ENCODE data around the gene HMGCS2.
A peak's percentile ranks its signal among the peaks of the same experiment; 100 is the strongest.

HMGCS2 gene

GRCh38 chr1:119736649-119737039, 32.1 kb downstream of the HMGCS2 start:
- no peak for DNase-seq (ENCODE audit: low read depth)
- no peak overlapping the region for H3K4me3 ChIP-seq (ENCODE audit: low read depth, low read length)

GRCh38 chr1:119735217-119735616, 33.5 kb downstream of the HMGCS2 start:
- H3K4me3 ChIP-seq (ENCODE audit: low read depth, low read length) = no peak overlapping the region
- DNase-seq (ENCODE audit: low read depth) = no peak

- no peak for DNase-seq (ENCODE audit: low read depth)
- no peak overlapping the region for H3K4me3 ChIP-seq (ENCODE audit: low read depth, low read length)
Observed at GRCh38 chr1:119733754-119734153, 35.0 kb downstream of the HMGCS2 start.

GRCh38 chr1:119732465-119733168, 36.1 kb downstream of the HMGCS2 start:
- H3K4me3 ChIP-seq (ENCODE audit: low read depth, low read length) = no peak overlapping the region
- no peak for DNase-seq (ENCODE audit: low read depth)

GRCh38 chr1:119731741-119732430, 36.8 kb downstream of the HMGCS2 start:
- no peak overlapping the region for H3K4me3 ChIP-seq (ENCODE audit: low read depth, low read length)
- DNase-seq (ENCODE audit: low read depth) = no peak

GRCh38 chr1:119731060-119731459, 37.6 kb downstream of the HMGCS2 start:
- no peak overlapping the region for H3K4me3 ChIP-seq (ENCODE audit: low read depth, low read length)
- DNase-seq (ENCODE audit: low read depth) = no peak

GRCh38 chr1:119729044-119729443, 39.7 kb downstream of the HMGCS2 start:
- DNase-seq (ENCODE audit: low read depth) = no peak
- H3K4me3 ChIP-seq (ENCODE audit: low read depth, low read length) = no peak overlapping the region

GRCh38 chr1:119727991-119728390, 40.7 kb downstream of the HMGCS2 start:
- DNase-seq (ENCODE audit: low read depth) = no peak
- H3K4me3 ChIP-seq (ENCODE audit: low read depth, low read length) = no peak overlapping the region

- DNase-seq (ENCODE audit: low read depth) = no peak
- H3K4me3 ChIP-seq (ENCODE audit: low read depth, low read length) = no peak overlapping the region
Observed at GRCh38 chr1:119725626-119726025, 43.1 kb downstream of the HMGCS2 start.

- H3K4me3 ChIP-seq (ENCODE audit: low read depth, low read length) = no peak overlapping the region
- no peak for DNase-seq (ENCODE audit: low read depth)
Observed at GRCh38 chr1:119724611-119725218, 44.0 kb downstream of the HMGCS2 start.

- no peak overlapping the region for H3K4me3 ChIP-seq (ENCODE audit: low read depth, low read length)
- DNase-seq (ENCODE audit: low read depth) = no peak
Observed at GRCh38 chr1:119721896-119722295, 46.8 kb downstream of the HMGCS2 start.

- H3K4me3 ChIP-seq (ENCODE audit: low read depth, low read length) = no peak overlapping the region
- no peak for DNase-seq (ENCODE audit: low read depth)
Observed at GRCh38 chr1:119720866-119721440, 47.8 kb downstream of the HMGCS2 start.

GRCh38 chr1:119718972-119719371, 49.7 kb downstream of the HMGCS2 start:
- no peak for DNase-seq (ENCODE audit: low read depth)
- no peak overlapping the region for H3K4me3 ChIP-seq (ENCODE audit: low read depth, low read length)

- H3K4me3 ChIP-seq (ENCODE audit: low read depth, low read length) = no peak overlapping the region
- DNase-seq (ENCODE audit: low read depth) = no peak
Observed at GRCh38 chr1:119718409-119718808, 50.3 kb downstream of the HMGCS2 start.

GRCh38 chr1:119715542-119715941, 53.2 kb downstream of the HMGCS2 start:
- peak; percentile 25 for DNase-seq (ENCODE audit: low read depth)
- no peak overlapping the region for H3K4me3 ChIP-seq (ENCODE audit: low read depth, low read length)

- H3K4me3 ChIP-seq (ENCODE audit: low read depth, low read length) = peak overlapping the region; percentile 99
- DNase-seq (ENCODE audit: low read depth) = no peak
Observed at GRCh38 chr1:119714583-119714982, 54.1 kb downstream of the HMGCS2 start.

GRCh38 chr1:119713749-119714456, 54.8 kb downstream of the HMGCS2 start:
- no peak for DNase-seq (ENCODE audit: low read depth)
- H3K4me3 ChIP-seq (ENCODE audit: low read depth, low read length) = peak overlapping the region; percentile 99

GRCh38 chr1:119713039-119713748, 55.5 kb downstream of the HMGCS2 start:
- H3K4me3 ChIP-seq (ENCODE audit: low read depth, low read length) = peak overlapping the region; percentile 99
- no peak for DNase-seq (ENCODE audit: low read depth)

- H3K4me3 ChIP-seq (ENCODE audit: low read depth, low read length) = peak overlapping the region; percentile 99
- peak; percentile 87 for DNase-seq (ENCODE audit: low read depth)
Observed at GRCh38 chr1:119712342-119713038, 56.2 kb downstream of the HMGCS2 start.

Measured in skeletal muscle cell (primary cell).